GM12891 (cell line): ENCODE measurements around the gene KLHL1.

Experiments
- PAX5 ChIP-seq: IDR thresholded peaks from 2 replicates; pipeline ENCODE4 v1.6.1; 2011; ENCODE audit warnings: low read length, moderate library complexity, mild to moderate bottlenecking; ENCODE audit not compliant: insufficient read depth, severe bottlenecking
- POLR2A ChIP-seq: IDR thresholded peaks from 2 replicates; pipeline ENCODE4 v1.6.1; 2011; ENCODE audit warnings: low read depth, low read length, control low read depth
- POLR2AphosphoS5 ChIP-seq: IDR thresholded peaks from 2 replicates; pipeline ENCODE4 v1.6.1; 2011; ENCODE audit warnings: low read depth, low read length, control low read depth
- SPI1 ChIP-seq: IDR thresholded peaks from 2 replicates; pipeline ENCODE4 v1.6.1; 2011; ENCODE audit warnings: low read depth, low read length, control low read depth
- TAF1 ChIP-seq: IDR thresholded peaks from 2 replicates; pipeline ENCODE4 v1.6.1; 2011; ENCODE audit warnings: low read depth, low read length, control low read depth

- TF ChIP-seq TAF1 (no peak), POLR2AphosphoS5 (no peak), POLR2A (no peak), PAX5 (no peak), SPI1 (no peak)
Observed at GRCh38 chr13:69683921-69684686, 424.1 kb downstream of the KLHL1 start.
